Thoracic aorta (tissue), 2 donors: Measurements from ENCODE around the gene CNOT1. TPM values are rescaled to one million over a fixed set of nuclear protein-coding genes. Genes with fewer than 3 reads are reported as not detected.

Experiments
- ATAC-seq: fragments of 150-250 bp; one replicate; pipeline ENCODE4 v1.8.0; 2017; ENCODE audit warnings: low read depth; ENCODE audit not compliant: insufficient number of reproducible peaks, low FRiP score
- DNase-seq: peaks from one replicate; pipeline ENCODE4 v3.0.0-alpha.2; 2020; ENCODE audit warnings: low spot score
- H3K27ac ChIP-seq, 2 donors: fragments of 200-600 bp; sonication (generic); 1 replicate in 1 of 2; 2 replicates in 1 of 2; pipeline ENCODE4 v1.5.1; 2016; ENCODE audit warnings: mild to moderate bottlenecking in 2 of 2, moderate library complexity in 2 of 2
- H3K27me3 ChIP-seq: fragments of 200-600 bp; sonication (generic); replicated peaks from 2 replicates; pipeline ENCODE4 v1.6.0; 2016; ENCODE audit warnings: mild to moderate bottlenecking; ENCODE audit not compliant: insufficient read depth
- H3K36me3 ChIP-seq: fragments of 200-600 bp; sonication (generic); one replicate; pipeline ENCODE4 v1.5.1; 2016
- H3K4me1 ChIP-seq, 2 donors: fragments of 200-600 bp; sonication (generic); 1 replicate in 1 of 2; 2 replicates in 1 of 2; pipeline versions ENCODE4 v1.5.1 to v1.6.0; 2016; ENCODE audit warnings: low read depth in 2 of 2, mild to moderate bottlenecking in 1 of 2; ENCODE audit not compliant: control insufficient read depth in 1 of 2
- H3K4me3 ChIP-seq: fragments of 200-600 bp; sonication (generic); 2 replicates; pipeline ENCODE4 v1.5.1; 2016; ENCODE audit warnings: mild to moderate bottlenecking
- H3K9me3 ChIP-seq: fragments of 200-600 bp; sonication (generic); 2 replicates; pipeline ENCODE4 v1.5.1; 2016
- total RNA-seq, 2 donors: library from RNA; depleted of rRNA; stranded (reverse); fragments of >200 nt; gene quantifications; one replicate each; pipeline versions ENCODE4 v1.1.0 to v1.2.3, GENCODE V29; 2016
- TF ChIP-seq, protein P1 (sequence below): fragments of 200-600 bp; sonication (generic); IDR thresholded peaks from one replicate; pipeline ENCODE4 v1.5.1; 2019; ENCODE audit warnings: antibody characterized with exemption

Gene CNOT1
- total RNA-seq, 2 donors from 2014 or later = 54.8 to 112 TPM

GRCh38 chr16:58644765-58645487 is 15.3 kb upstream of the CNOT1 start:
- H3K9me3 ChIP-seq = no peaks in the 10 kb centered on the region
- H3K4me1 ChIP-seq = no peaks in the 10 kb centered on the region
- no peak overlapping the region for H3K4me3 ChIP-seq
- no peaks in the 10 kb centered on the region for H3K36me3 ChIP-seq
- DNase-seq (no peak), ATAC-seq (no peak)
- TF ChIP-seq, protein P1, sequence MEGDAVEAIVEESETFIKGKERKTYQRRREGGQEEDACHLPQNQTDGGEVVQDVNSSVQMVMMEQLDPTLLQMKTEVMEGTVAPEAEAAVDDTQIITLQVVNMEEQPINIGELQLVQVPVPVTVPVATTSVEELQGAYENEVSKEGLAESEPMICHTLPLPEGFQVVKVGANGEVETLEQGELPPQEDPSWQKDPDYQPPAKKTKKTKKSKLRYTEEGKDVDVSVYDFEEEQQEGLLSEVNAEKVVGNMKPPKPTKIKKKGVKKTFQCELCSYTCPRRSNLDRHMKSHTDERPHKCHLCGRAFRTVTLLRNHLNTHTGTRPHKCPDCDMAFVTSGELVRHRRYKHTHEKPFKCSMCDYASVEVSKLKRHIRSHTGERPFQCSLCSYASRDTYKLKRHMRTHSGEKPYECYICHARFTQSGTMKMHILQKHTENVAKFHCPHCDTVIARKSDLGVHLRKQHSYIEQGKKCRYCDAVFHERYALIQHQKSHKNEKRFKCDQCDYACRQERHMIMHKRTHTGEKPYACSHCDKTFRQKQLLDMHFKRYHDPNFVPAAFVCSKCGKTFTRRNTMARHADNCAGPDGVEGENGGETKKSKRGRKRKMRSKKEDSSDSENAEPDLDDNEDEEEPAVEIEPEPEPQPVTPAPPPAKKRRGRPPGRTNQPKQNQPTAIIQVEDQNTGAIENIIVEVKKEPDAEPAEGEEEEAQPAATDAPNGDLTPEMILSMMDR = no peak
- H3K27ac ChIP-seq = no peak overlapping the region
- H3K27me3 ChIP-seq = no peaks in the 10 kb centered on the region

DNA sequence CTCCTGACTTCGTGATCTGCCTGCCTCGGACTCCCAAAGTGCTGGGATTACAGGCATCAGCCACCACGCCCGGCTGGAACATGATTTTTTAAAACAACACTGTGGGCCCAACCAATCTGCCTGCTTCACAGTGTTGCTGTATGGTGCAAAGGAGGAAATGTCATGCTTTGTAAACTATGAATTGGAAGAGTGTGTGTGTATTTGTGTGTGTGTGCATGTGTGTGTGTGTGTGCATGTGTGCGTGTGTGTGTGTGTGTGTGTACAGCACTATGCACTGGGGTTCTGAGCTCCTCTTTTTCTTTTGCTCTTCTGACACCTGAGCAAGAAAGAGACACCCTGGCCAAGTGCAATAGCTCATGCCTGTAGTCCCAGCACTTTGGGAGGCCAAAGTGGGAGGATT is 14.5 kb upstream of the CNOT1 start:
- H3K27ac ChIP-seq = no peak overlapping the region
- no peaks in the 10 kb centered on the region for H3K27me3 ChIP-seq
- H3K9me3 ChIP-seq = no peaks in the 10 kb centered on the region
- no peaks in the 10 kb centered on the region for H3K36me3 ChIP-seq
- no peaks in the 10 kb centered on the region for H3K4me1 ChIP-seq
- ATAC-seq (no peak), DNase-seq (no peak)
- H3K4me3 ChIP-seq = no peak overlapping the region
- TF ChIP-seq, protein P1 = no peak

GRCh38 chr16:58640949-58641348 is 11.3 kb upstream of the CNOT1 start:
- Histone ChIP-seq H3K4me3 (no peak overlapping the region), H3K4me1 (no peaks in the 10 kb centered on the region), H3K9me3 (no peaks in the 10 kb centered on the region), H3K36me3 (no peaks in the 10 kb centered on the region), H3K27ac (no peak overlapping the region), H3K27me3 (no peaks in the 10 kb centered on the region)
- ATAC-seq = no peak
- no peak for DNase-seq
- TF ChIP-seq, protein P1 = no peak

- H3K4me3 ChIP-seq = no peak overlapping the region
- TF ChIP-seq, protein P1 = no peak
- H3K4me1 ChIP-seq = no peaks in the 10 kb centered on the region
- no peaks in the 10 kb centered on the region for H3K36me3 ChIP-seq
- H3K27ac ChIP-seq = no peak overlapping the region
- no peak for DNase-seq
- ATAC-seq = no peak
- no peaks in the 10 kb centered on the region for H3K9me3 ChIP-seq
- no peaks in the 10 kb centered on the region for H3K27me3 ChIP-seq
Measured at GRCh38 chr16:58639836-58640235, 10.2 kb upstream of the CNOT1 start.

GRCh38 chr16:58639230-58639629 is 9.6 kb upstream of the CNOT1 start:
- ATAC-seq (no peak), DNase-seq (no peak)
- no peak overlapping the region for H3K4me3 ChIP-seq
- no peaks in the 10 kb centered on the region for H3K36me3 ChIP-seq
- H3K27me3 ChIP-seq = no peaks in the 10 kb centered on the region
- no peaks in the 10 kb centered on the region for H3K4me1 ChIP-seq
- TF ChIP-seq, protein P1 = no peak
- H3K9me3 ChIP-seq = no peaks in the 10 kb centered on the region
- H3K27ac ChIP-seq = no peak overlapping the region
